C4-2B (cell line): ENCODE data around the gene STK32C.

Experiments
- ZFX ChIP-seq: fragments of 450-650 bp; IDR thresholded peaks from 2 replicates; pipeline ENCODE4 v1.6.1; 2017
- TF ChIP-seq, protein P1 (sequence below): fragments of 450-650 bp; conservative IDR thresholded peaks from 2 replicates; pipeline ENCODE4 v1.5.1; 2017; ENCODE audit warnings: mild to moderate bottlenecking

DNA sequence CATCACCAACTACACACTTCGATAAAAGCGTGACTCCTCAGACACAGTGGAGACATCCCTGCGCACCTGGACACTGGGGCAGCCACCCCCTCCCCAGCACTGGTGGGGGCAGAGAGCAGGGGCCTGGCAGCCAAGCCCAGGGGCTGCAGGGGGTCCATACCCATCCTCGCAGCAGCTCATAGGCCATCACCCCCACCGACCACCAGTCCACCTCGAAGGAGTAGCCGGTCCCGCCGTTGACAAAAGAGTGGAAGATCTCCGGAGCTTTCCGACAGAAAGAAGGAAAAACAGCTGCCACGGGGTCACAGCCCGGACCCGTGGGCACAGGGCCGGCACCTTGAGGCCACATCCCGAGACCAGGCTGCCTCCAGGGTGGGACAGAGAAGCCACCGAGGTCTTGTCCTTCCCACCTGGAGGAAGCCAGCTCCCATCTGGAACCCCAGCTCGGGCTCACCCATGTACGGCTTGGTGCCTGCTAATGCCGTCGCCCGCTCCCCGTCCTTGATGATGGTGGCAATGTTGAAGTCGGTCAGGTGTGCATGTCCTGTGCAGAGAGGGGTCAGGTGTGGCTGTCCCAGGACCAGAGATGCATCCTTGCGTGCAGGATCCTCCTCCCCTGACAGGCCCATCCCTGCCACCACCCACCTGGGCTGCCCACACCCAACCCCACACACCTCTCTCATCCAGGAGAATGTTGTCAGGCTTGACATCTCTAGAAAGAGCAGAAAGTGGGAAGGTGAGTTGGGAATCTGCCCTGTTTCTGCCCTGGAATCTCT, 82.5 kb downstream of the STK32C start:
- TF ChIP-seq, protein P1, sequence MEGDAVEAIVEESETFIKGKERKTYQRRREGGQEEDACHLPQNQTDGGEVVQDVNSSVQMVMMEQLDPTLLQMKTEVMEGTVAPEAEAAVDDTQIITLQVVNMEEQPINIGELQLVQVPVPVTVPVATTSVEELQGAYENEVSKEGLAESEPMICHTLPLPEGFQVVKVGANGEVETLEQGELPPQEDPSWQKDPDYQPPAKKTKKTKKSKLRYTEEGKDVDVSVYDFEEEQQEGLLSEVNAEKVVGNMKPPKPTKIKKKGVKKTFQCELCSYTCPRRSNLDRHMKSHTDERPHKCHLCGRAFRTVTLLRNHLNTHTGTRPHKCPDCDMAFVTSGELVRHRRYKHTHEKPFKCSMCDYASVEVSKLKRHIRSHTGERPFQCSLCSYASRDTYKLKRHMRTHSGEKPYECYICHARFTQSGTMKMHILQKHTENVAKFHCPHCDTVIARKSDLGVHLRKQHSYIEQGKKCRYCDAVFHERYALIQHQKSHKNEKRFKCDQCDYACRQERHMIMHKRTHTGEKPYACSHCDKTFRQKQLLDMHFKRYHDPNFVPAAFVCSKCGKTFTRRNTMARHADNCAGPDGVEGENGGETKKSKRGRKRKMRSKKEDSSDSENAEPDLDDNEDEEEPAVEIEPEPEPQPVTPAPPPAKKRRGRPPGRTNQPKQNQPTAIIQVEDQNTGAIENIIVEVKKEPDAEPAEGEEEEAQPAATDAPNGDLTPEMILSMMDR: no peak
- TF ChIP-seq ZFX: no peak
